Activated CD4-positive, alpha-beta T cell treated with anti-CD3 and anti-CD28 coated beads for 48 hours (primary cell): ENCODE data around the gene HIBADH.
"Not testable (repeated sequence)": the region's sequence is repeated elsewhere in the genome, so short reads cannot be mapped to it uniquely, and the experiment has no call there.

Experiments used
- DNase-seq: peaks from one replicate; pipeline ENCODE4 v3.0.0-alpha.2; 2020

HIBADH gene

DNA sequence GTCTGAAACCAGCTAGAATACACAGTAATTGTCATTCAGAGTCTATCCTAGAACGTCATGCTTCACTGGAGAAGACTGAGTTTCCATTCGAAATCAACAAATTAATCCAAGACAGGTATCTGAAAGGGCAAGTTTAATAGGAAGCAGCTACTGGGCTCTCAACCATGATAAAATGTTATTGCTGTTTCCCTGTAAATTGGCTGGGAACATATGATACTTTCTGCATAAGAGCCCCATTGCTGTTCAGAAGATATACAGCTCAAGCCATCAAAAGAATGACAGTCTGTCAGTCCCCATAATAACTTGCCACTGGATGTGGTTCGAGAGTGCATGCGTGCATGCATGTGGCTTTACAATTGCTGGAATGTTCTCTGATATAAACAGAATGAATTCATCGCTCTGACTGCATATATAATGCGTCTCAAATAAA is 129.0 kb downstream of the HIBADH start:
- DNase-seq, result no peak

GRCh38 chr7:27532314-27532713 is 130.4 kb downstream of the HIBADH start:
- DNase-seq, result no peak

DNA sequence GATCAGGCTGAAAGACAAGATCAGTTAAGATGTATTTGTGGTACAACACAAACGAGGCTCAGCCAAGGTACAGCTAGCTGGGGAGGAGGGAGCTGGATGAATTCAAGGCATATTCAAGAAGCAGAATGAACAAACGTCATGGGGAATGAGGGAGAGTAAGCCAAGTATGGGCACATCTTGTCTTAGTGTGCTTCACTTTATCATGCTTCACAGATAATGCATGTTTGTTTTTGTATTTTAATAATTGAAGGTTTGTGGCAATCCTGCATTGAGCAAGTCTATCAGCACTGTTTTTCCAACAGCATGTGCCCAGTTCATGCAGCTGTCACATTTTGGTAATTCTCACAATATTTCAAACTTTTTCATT is 135.4 kb downstream of the HIBADH start:
- DNase-seq, result no peak

DNA sequence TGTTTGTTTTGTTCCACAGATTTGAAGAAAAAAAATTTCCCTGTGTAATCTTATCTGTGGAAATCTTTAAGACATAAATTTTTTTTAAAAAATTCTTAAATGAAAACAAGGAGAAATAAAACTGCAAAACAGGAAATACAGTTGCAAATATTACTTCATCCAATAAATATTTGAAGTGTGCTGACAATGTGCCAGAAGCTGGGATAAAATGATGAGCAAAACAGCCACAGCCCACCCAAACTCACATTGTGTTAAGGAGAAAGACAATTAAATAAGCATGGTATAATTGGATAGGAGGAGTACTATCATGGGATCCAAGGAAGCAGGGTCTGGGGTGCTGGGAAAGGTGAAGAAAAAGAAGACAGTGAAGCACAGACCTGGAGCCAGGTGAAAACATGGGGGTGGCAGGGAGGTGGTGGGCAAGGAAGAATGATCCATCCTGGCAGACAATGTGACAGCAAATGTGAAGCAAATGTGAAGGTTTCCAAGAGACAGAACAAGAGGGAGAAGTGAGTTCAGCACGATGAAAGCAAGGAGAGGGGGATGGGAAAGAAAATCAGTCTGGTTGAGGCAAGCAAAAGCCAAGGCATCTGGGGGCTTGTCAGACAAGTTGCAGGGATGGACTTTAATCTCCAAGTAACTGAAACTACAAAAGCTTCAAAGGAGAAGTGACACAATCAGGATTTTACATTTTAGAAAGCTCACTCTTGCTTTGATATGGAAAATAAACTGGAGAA is 135.9 kb downstream of the HIBADH start:
- no peak for DNase-seq

DNA sequence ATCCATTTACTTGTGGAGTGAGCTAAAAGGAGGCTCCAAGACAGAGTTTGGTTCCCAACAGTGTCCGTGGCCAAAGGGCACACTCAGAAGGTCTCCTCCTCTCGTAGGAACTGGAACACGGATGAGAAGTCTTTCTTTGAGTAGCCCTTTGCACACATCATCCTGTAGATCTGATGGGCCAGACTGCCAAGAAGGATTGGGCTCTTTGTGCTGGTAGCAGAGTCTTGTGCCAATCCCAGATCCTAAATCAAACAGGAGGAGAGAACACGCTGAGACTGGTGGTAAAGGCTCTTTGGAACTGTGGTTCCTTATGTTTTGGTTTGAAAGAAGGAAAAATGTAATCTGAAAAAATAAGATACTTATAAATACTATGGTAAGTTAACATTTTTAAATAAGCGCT is 136.6 kb downstream of the HIBADH start:
- no peak for DNase-seq

DNA sequence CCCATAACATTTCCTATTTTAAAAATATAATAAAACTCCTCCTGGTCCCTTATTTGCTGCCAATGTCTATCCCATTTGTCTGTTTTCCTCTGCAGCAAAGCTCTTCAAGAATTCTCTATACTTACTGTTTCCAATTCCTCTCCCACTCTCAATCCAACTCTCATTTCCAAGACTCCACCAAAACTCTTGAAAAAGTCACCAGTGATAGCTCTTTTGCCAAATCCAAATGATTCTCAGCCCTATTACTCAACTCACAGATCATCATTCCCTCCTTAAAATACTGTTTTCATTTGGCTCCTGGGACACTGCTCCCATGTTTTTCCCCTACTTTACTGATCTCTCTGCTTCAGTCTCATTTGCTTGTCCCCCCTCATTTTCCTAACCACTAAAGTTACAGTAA is 139.4 kb downstream of the HIBADH start:
- DNase-seq, result no peak

DNA sequence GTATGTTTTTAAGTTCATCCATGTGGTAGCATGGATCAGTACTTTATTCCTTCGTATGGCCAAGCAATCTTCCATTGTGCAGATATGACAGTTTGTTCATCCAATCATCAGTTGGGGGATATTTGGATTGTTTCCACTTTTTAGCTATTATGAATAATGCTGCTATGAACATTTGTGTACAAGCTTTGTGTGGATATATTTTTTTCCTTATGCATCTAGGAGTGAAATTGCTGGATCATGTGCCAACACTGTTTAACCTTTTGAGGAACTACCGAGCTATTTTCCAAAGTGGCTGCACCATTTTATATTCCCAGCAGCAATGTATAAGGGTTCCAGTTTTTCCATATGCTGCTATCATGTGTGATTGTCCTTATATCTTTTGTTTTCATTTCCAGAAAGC is 140.1 kb downstream of the HIBADH start:
- no peak for DNase-seq

GRCh38 chr7:27520815-27521790 is 141.6 kb downstream of the HIBADH start:
- no peak for DNase-seq

GRCh38 chr7:27519793-27520469 is 142.8 kb downstream of the HIBADH start:
- DNase-seq, result no peak

- no peak for DNase-seq
Measured at GRCh38 chr7:27518561-27519350, 143.9 kb downstream of the HIBADH start.

- no peak for DNase-seq
Measured at GRCh38 chr7:27516421-27516820, 146.3 kb downstream of the HIBADH start.

- DNase-seq, result no peak
Measured at GRCh38 chr7:27515933-27516332, 146.8 kb downstream of the HIBADH start.

- no peak for DNase-seq
Measured at GRCh38 chr7:27514861-27515260, 147.8 kb downstream of the HIBADH start.

DNA sequence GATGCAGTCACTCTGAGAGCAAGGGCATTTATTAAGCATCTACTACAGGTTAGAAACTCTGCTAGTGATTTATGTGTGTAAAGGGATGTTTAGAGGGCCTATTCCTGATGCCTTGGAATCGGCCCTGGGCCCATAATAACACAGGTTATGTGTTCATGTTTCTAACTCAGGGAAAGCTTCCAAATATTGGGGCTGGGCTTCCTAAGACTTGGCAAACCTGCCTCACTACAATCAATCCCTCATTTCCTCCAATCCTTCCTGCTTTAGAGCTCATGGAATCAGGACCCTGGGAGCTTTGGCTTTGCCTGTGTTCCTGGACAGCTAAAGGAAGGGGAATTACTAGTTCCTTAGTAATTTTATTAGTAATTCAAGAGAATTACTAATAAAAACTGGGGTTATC is 148.8 kb downstream of the HIBADH start:
- no peak for DNase-seq

- DNase-seq, result not testable (repeated sequence)
Measured at GRCh38 chr7:27511370-27511769, 151.3 kb downstream of the HIBADH start.

- no peak for DNase-seq
Measured at GRCh38 chr7:27510541-27510940, 152.1 kb downstream of the HIBADH start.

DNA sequence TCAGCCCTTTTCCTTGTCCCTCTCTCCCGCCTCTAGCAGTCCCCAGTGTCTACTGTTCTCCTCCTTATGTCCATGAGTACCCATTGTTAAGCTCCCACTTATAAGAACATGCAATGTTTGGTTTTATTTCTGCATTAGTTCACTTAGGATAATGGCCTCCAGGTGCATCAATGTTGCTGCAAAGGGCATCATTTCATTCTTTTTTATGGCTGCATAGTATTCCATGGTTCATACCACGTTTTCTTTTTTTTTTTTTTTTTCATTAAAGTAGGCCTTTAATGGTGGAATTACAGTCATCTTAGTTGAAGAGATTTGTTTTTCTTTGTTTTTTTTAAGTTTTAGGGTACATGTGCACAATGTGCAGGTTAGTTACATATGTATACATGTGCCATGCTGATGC is 160.8 kb downstream of the HIBADH start:
- DNase-seq, result not testable (repeated sequence)

DNA sequence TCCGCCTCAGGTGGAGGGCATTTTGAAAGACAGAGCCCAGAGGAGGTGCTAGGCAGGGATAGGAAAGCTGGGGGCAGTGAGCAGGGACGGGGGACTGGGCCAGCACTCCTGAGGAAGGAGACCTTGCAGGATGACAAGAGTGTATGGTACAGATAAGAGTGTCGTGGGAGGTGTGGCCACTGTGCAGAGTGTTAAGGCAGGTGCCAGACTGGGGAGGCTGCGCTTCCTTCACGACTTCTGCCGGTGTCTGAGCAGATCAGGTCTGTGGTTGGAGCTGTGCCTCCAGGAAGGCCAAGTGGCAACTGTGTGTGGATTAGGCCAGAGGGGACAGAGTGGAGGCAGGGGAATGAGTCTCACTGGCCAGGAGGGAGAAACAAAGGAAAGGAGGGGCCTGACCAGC is 161.7 kb downstream of the HIBADH start:
- no peak for DNase-seq

GRCh38 chr7:27492224-27492623 is 170.5 kb downstream of the HIBADH start:
- no peak for DNase-seq

DNA sequence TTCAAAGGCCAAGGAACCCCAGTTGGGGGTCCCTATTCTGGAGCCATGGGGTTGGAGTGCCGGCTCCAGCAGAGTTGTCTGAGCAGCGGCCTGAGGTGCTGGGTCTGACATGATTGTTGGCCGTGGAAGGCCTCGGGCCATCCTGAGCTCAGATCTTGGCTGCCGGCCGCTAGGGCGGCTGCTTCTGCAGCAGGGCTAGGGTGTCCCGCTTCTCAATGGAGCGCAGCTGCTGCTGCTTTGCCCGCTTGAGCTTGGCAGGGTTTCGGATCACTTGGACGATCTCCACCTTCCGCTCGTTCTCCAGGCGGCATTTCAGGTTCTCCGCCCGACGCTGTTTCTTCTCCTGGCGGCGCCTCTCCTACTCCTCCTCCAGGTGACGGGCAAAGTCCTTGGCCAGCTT is 171.1 kb downstream of the HIBADH start:
- DNase-seq, result no peak

- no peak for DNase-seq
Measured at GRCh38 chr7:27487509-27487908, 175.2 kb downstream of the HIBADH start.

GRCh38 chr7:27484451-27484850 is 178.2 kb downstream of the HIBADH start:
- no peak for DNase-seq

DNA sequence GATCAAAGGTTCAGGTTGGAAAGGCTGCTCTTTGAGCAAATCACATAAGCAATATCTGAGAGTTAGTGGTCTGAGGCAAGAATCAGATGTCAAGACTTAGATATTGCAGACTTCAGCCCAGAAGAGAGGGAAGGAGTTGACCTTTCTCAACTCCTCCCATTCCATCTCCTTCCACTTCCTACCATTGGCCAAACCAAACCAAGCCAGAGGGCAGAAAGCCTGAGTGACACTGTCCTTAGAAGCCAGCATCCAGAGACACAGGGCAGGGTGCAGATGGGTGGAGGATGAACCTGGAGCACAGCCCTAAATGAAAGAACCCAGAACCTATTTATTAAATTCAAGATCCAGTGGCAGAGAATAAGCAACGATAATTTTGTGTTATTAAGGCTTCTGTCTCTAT is 180.5 kb downstream of the HIBADH start:
- DNase-seq, result no peak
